HG02623 (cell line): ENCODE results near the gene VPS35L.
"Not testable (repeated sequence)": the region's sequence is repeated elsewhere in the genome, so short reads cannot be mapped to it uniquely, and the experiment has no call there.

ENCODE experiments used
- ATAC-seq: cut with Tn5 transposase; IDR thresholded peaks from one replicate; pipeline ENCODE4 v1.9.1; 2021; ENCODE audit warnings: moderate library complexity; ENCODE audit not compliant: unreplicated experiment

Gene VPS35L

DNA sequence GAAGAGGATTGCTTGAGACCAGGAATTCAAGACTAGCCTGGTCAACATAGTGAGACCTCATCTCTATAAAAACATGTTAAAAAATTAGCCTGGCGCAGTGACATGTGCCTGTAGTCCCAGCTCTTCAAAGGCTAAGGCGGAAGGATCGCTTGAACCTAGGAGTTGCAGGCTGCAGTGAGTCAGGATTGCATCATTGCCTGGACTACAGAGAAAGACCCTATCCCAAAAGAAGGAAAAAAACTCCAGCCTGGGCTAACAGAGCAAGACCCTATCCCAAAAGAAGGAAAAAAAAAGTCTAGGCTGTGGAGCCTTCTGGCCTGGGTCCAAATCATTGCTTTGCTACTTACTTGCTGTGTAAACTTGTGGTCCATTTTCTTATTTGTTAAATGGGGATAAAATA lies 26.8 kb upstream of the VPS35L start:
- no peak for ATAC-seq

DNA sequence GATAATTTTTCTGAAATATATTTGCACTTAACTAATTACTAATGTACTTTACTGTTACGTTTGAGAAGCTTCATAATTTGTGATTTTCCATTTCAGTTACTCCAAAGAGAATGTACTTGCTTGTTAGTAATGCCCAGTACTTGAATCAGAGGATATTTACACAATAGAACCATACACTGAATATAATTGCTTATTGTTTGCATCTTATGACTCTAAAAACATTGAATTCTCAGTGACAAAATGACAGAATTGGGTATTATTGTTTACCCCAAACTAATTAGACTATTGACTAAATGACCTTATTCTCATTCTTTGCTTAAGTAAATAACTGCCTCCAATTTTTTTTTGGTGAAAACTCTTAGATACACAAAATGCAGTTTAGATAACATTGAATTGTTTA lies 22.9 kb upstream of the VPS35L start:
- ATAC-seq = no peak

DNA sequence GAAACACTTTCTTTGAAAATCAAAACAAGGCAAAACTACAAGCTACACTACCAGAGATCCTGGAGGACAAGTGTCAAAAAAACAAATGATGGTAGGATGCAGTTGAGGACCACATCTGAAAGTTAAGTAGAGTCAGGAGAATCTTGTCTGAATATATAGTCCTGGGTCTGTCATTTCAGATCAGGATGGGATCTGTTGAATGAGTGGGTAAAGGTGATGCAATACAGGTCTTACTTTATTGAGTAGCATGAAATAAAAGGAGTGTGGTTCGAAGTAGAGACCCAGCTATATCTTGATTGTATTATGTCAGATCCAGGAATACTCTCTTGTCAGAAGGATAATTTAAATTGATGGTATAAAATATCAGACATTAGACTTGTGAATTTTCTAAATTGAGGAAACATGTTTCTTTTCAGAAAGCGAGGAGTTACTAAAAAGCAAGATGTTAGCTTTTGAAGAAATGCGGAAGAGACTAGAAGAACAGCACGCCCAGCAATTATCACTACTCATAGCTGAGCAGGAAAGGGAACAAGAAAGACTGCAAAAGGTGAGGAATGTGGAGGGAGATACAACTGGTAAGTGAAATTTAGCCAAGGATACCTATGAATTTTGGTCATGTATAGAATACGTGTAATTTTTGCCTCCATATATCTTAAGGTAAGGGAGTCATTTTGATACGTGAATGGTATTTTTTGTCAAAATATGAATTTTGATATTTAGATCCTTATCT lies 15.1 kb upstream of the VPS35L start:
- no peak for ATAC-seq

DNA sequence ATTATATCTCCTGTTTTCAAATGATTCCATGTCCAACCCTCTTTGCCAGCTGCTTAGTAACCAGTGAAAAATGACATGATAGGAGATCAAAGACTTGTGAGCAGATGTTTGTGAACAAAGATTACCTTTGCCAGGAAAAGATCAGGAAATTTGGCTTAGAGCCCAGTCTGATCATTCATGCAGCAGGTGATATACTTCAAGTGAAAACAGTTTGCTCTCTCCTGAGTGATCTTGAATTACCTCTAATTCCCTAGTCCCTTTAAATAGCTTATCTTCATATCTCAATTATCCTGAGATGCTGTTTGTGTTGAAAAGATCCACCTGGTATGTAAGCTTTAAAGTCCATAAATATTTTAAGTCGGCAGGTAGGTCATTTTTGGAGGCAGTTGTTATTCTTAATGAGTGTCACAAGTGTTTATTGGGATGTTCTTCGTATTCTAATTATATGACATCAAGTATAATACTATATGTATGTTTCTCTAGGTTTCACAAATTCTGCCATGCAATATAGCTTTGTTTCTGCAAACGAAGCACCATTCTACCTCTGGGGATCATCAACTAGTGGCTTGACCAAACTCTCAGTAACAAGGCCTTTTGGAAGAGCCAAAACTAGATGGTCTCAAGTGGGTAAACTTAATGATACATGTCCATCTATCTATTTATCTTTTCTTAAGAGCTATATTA lies 13.2 kb upstream of the VPS35L start:
- ATAC-seq = no peak

DNA sequence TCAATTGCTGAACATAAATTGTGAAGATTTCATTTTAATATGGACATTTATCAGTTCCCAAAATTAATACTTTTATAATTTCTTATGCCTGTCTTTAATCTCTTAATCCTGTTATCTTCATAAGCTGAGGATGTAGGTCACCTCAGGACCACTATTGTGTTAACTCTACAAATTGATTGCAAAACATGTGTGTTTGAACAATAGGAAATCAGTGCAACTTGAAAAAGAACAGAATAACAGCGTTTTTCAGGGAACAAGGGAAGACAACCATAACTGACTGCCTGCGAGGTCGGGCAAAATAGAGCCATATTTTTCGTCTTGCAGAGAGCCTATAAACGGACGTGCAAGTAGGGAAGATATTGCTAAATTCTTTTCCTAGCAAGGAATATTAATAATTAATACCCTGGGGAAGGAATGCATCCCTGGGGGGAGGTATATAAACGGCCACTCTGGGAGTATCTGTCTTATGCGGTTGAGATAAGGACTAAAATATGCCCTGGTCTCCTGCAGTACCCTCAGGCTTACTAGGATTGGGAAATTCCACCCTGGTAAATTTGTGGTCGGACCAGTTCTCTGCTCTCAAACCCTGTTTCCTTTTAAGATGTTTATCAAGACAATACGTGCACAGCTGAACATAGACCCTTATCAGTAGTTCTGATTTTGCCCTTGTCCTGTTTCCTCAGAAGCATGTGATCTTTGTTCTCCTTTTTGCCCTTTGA lies 12.1 kb upstream of the VPS35L start:
- not testable (repeated sequence) for ATAC-seq

- no peak for ATAC-seq
Observed at GRCh38 chr16:19548144-19548543, 7.4 kb upstream of the VPS35L start.

GRCh38 chr16:19549673-19550072 lies 5.8 kb upstream of the VPS35L start:
- no peak for ATAC-seq

GRCh38 chr16:19555938-19556771 lies 652 bp downstream of the VPS35L start:
- no peak for ATAC-seq

GRCh38 chr16:19559242-19559910 lies 3.9 kb downstream of the VPS35L start:
- ATAC-seq = no peak

- ATAC-seq = no peak
Observed at GRCh38 chr16:19560078-19560477, 4.6 kb downstream of the VPS35L start.

- ATAC-seq = no peak
Observed at GRCh38 chr16:19563377-19563776, 7.9 kb downstream of the VPS35L start.

DNA sequence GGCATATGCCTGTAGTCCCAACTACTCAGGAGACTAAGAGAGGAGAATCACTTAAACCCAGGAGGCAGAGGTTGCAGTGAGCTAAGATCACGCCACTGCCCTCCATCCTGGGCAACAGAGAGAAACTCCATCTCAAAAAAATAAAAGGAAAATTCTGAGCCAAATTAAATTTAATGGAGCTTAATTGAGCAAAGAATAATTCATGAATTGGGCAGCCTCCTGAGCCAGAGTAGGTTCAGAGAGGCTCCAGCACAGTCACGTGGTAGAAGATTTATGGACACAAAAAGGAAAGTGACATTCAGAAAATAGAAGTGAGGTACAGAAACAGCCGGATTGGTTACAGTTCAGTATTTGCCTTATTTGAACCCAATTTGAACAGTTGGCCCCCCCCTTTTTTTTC lies 10.9 kb downstream of the VPS35L start:
- no peak for ATAC-seq

GRCh38 chr16:19567560-19567959 lies 12.1 kb downstream of the VPS35L start:
- ATAC-seq = no peak

- no peak for ATAC-seq
Observed at GRCh38 chr16:19573997-19574396, 18.5 kb downstream of the VPS35L start.

GRCh38 chr16:19574615-19575014 lies 19.1 kb downstream of the VPS35L start:
- ATAC-seq = no peak

GRCh38 chr16:19578378-19578971 lies 23.0 kb downstream of the VPS35L start:
- no peak for ATAC-seq

DNA sequence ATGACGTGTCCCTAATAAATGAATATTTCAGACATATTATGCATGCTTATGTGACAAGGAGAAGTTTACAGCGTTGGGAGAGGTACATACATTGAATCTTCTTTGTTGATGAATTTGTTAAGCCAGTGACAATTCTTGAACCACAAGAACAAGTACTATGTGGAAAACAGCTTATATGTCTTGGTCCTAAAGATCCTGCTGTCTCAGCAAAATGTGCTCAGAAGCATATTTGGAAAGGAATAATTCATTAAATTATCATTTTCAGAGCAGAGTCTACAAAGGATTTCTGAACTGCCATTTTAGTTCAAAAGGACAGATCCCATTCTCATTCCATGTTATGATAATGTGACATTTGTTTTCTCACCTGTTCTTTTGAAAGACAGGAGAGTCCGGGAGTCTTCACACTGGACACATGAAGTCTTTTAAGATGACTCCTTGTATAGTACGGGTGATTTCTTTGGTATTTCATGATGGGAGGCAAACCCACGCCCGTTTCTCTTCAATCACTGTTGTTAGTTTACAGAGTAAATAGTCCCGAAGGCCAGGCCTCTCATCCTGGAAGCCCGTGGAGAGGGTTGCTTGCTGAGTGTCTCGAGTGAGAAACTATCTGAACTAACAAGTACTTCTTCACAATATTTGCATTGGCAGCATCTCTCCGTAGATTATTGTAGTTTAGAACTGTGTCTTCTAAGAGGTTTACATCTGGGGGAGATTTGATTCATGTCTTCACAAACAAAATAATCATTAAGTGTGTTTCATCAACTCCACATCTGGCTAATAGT lies 26.7 kb downstream of the VPS35L start:
- no peak for ATAC-seq

- no peak for ATAC-seq
Observed at GRCh38 chr16:19583665-19584300, 28.3 kb downstream of the VPS35L start.

DNA sequence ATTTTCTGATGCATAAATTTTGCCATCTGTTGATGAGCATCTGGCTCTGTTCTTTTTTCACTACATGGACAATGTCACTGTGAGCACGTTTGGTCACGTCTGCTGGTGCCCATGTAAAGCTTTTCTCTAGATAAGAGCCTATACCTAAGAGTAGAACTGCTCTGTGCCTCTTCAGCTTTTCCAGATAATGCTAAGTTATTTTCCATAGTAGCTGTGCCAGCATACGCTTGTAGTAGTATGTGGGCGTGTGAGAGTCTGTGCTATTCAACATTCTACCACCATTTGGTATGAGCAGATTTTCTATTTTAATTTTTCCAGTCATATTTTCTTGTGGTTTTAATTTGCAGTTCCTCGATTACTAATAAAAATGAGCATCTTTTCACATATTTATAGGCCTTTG lies 33.2 kb downstream of the VPS35L start:
- ATAC-seq = no peak
